Pancreas (tissue), 10 donors: ENCODE measurements around the gene PHYHIPL. TPM values are rescaled to one million over a fixed set of nuclear protein-coding genes. Genes with fewer than 3 reads are reported as not detected.

ENCODE experiments used
- ATAC-seq, 4 donors: fragments of 200-7000 bp; cut with Tn5 transposase; one replicate each; pipeline versions ENCODE4 v1.8.0 to v1.9.1; 2020; ENCODE audit warnings: mild to moderate bottlenecking in 4 of 4, moderate library complexity in 4 of 4
- DNase-seq, 6 donors: peaks; one replicate each; pipeline ENCODE4 v3.0.0-alpha.2; 2020
- FAIRE-seq: peaks from 2 replicates; lab custom pipeline; 2012; peaks lifted over from hg19 to GRCh38; lab: Jason Lieb, UNC
- H3K27ac ChIP-seq, 4 donors: fragments of 200-600 bp; sonication (generic); 1 replicate in 3 of 4; 2 replicates in 1 of 4; pipeline versions ENCODE4 v1.5.0 to v1.8.0; 2020
- H3K27me3 ChIP-seq, 4 donors: fragments of 200-600 bp; one replicate each; pipeline ENCODE4 v1.8.0; 2021
- H3K36me3 ChIP-seq, 3 donors: fragments of 200-600 bp; sonication (generic) in 1 of 3; one replicate each; pipeline versions ENCODE4 v1.5.0 to v1.8.0; 2020 to 2021
- H3K4me1 ChIP-seq, 3 donors: fragments of 200-600 bp; one replicate each; pipeline ENCODE4 v1.8.0; 2021
- H3K4me3 ChIP-seq, 4 donors: fragments of 200-600 bp; sonication (generic) in 2 of 4; one replicate each; pipeline versions ENCODE4 v1.5.0 to v1.8.0; 2020 to 2021
- H3K9me3 ChIP-seq, 4 donors: fragments of 200-600 bp; one replicate each; pipeline ENCODE4 v1.8.0; 2021
- WGBS, 2 donors: extraction: QIAGEN DNeasy Blood & Tissue Kit; methylation state at CpG; one replicate each; pipeline ENCODE4 v1.1.7; 2013; 5-methylcytosine and 5-hydroxymethylcytosine counted together
- intact Hi-C, 3 donors: fragments of 100-400 bp; cut with DNase I; formaldehyde crosslinking; loops; one replicate each; pipeline versions ENCODE4 v1.11.1 to v1.14.2; 2022
- polyA plus RNA-seq, 2 donors: library from polyadenylated mRNA; stranded (reverse); fragments of 200-250 nt; gene quantifications; one replicate each; pipeline ENCODE4 v1.2.3, GENCODE V29; 2013
- total RNA-seq, 6 donors: library from RNA; stranded (reverse); fragmentation: NEBNext Ultra II Directional in 4 of 6; extraction: Animal tissue kit (Norgen Biotek cat#: 25700) in 4 of 6; gene quantifications; one replicate each; pipeline versions ENCODE4 v1.2.1 to v1.2.4, GENCODE V29; 2021 to 2023
- TF ChIP-seq, protein P1 (sequence below), 4 donors: fragments of 200-600 bp; sonication (generic) in 3 of 4; IDR thresholded peaks; one replicate each; pipeline versions ENCODE4 v1.5.0 to v1.8.0; 2021; ENCODE audit warnings: antibody characterized with exemption in 4 of 4
- donor health status: healthy with polysubstance abuse.
- donor health status: DM: no; HTN: no; CAD: no; lungs with moderate emphysema.
- donor health status: DM: no; HTN: no; CAD: no.
- donor health status: control.
- donor health status: control.
- donor health status: Bipolar disorder and iron deficiency.
- donor health status: DM: yes; HTN: yes; CAD: no.
- donor health status: DM: no; HTN: no; CAD: no.
- donor health status: DM: no; HTN: no; CAD: no.
- donor health status: DM: yes; HTN: yes; CAD: no.

Gene PHYHIPL
- total and polyA plus RNA-seq, 8 donors = 1.9 to 12.8 (median 5.4) TPM

DNA sequence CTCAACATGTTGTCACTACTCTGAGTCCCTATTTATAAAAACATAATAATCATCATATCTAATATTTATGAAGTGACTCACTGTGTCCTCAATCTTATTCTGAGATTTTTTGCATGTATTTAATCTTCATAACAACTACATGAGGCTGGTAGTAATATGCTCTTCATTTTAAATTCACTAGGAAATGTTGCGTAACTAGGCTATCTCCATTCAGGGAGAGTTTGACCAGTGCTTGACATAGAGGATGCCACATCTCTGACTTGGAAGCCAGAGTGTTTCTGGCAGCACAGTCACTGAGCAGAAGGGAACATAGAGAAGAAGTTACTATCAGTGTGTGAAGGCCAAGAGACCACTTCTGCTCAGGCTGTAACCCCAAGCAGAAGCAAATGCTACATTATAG, 97.0 kb downstream of the PHYHIPL start:
- Histone ChIP-seq H3K4me1 (no peaks in the 10 kb centered on the region), H3K27me3 (no peaks in the 10 kb centered on the region), H3K27ac (no peak overlapping the region), H3K4me3 (no peak overlapping the region), H3K9me3 (no peaks in the 10 kb centered on the region), H3K36me3 (no peaks in the 10 kb centered on the region)
- DNase-seq (no peak), ATAC-seq (no peak), FAIRE-seq (no peak)
- intact Hi-C loops = no loop called here
- TF ChIP-seq, protein P1, sequence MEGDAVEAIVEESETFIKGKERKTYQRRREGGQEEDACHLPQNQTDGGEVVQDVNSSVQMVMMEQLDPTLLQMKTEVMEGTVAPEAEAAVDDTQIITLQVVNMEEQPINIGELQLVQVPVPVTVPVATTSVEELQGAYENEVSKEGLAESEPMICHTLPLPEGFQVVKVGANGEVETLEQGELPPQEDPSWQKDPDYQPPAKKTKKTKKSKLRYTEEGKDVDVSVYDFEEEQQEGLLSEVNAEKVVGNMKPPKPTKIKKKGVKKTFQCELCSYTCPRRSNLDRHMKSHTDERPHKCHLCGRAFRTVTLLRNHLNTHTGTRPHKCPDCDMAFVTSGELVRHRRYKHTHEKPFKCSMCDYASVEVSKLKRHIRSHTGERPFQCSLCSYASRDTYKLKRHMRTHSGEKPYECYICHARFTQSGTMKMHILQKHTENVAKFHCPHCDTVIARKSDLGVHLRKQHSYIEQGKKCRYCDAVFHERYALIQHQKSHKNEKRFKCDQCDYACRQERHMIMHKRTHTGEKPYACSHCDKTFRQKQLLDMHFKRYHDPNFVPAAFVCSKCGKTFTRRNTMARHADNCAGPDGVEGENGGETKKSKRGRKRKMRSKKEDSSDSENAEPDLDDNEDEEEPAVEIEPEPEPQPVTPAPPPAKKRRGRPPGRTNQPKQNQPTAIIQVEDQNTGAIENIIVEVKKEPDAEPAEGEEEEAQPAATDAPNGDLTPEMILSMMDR (IDR thresholded peaks at IDR 0.05) = no peak
- 96 to 97% methylated on average over 1 of the region's 1 CpG for WGBS, 2 donors

DNA sequence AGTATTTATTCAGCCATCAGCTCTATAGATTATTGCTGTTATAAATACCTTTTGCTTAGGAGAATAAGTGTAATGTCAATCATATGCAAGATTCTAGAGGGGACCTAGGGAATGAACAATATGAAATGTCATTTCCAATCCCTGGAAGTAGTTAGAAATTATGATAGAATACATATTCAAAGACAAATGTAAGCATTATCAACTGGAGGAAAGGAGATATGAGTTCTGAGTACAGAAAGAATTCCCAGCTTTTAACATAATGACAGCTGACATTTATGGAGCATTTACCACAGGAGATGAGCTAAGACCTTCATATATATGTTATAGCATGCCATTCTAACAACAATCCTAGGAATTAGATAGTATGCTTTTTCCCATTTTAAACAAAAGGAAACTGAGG, 99.7 kb downstream of the PHYHIPL start:
- Histone ChIP-seq H3K4me1 (no peaks in the 10 kb centered on the region), H3K4me3 (no peak overlapping the region), H3K27ac (no peak overlapping the region), H3K9me3 (no peaks in the 10 kb centered on the region), H3K27me3 (no peaks in the 10 kb centered on the region), H3K36me3 (no peaks in the 10 kb centered on the region)
- TF ChIP-seq, protein P1 (IDR thresholded peaks at IDR 0.05) = no peak
- intact Hi-C loops = no loop called here
- no peak for ATAC-seq
- no peak for DNase-seq
- no peak for FAIRE-seq

DNA sequence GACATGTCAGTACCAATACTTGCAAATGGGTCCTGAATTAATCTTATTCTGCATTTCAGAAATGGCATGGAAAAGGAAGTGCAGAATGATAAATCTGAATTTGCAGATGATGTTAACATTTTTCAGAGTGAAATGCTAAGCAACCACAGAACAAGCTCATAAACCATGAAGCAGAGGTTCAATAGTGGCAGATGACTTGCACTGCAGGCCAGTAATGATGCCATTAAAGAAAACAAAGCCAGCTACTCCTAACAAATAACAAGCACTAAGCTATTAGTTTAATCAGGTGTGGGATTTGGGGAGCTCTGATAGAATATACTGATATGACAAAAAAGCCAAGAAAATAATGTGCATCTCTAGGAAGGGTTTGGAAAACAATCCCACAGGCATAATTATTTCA, 100.5 kb downstream of the PHYHIPL start:
- no peaks in the 10 kb centered on the region for H3K36me3 ChIP-seq
- no peaks in the 10 kb centered on the region for H3K4me1 ChIP-seq
- intact Hi-C loops = no loop called here
- ATAC-seq (peak in 2 of 4 donors; percentile 62 to 68), FAIRE-seq (no peak), DNase-seq (no peak)
- TF ChIP-seq, protein P1 (IDR thresholded peaks at IDR 0.05) = no peak
- no peak overlapping the region for H3K27ac ChIP-seq
- H3K4me3 ChIP-seq = no peak overlapping the region
- no peaks in the 10 kb centered on the region for H3K27me3 ChIP-seq
- no peaks in the 10 kb centered on the region for H3K9me3 ChIP-seq

DNA sequence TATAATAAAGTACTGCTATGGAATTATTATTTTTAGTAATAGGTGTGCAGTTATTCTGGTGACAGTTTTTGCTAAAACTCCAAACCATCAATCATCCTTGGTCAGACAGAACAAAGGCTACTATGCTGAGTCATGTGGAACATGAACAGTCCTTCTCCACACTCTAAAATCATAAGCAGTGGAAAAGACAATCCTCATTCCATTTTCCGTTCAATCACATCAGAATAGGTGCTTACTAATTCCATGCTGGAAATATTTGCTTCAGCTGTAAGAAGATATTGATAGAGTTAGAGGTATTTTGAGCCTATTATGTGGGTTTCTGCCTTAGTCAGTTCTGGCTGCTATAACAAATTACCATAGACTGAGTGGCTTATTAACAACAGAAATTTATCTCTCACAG, 103.0 kb downstream of the PHYHIPL start:
- FAIRE-seq (no peak), ATAC-seq (no peak), DNase-seq (no peak)
- 86 to 91% methylated on average over 1 of the region's 1 CpG for WGBS, 2 donors
- Histone ChIP-seq H3K4me3 (no peak overlapping the region), H3K36me3 (no peaks in the 10 kb centered on the region), H3K27me3 (no peaks in the 10 kb centered on the region), H3K9me3 (no peaks in the 10 kb centered on the region), H3K4me1 (no peaks in the 10 kb centered on the region), H3K27ac (no peak overlapping the region)
- TF ChIP-seq, protein P1 (IDR thresholded peaks at IDR 0.05) = no peak
- intact Hi-C loops = no loop called here

DNA sequence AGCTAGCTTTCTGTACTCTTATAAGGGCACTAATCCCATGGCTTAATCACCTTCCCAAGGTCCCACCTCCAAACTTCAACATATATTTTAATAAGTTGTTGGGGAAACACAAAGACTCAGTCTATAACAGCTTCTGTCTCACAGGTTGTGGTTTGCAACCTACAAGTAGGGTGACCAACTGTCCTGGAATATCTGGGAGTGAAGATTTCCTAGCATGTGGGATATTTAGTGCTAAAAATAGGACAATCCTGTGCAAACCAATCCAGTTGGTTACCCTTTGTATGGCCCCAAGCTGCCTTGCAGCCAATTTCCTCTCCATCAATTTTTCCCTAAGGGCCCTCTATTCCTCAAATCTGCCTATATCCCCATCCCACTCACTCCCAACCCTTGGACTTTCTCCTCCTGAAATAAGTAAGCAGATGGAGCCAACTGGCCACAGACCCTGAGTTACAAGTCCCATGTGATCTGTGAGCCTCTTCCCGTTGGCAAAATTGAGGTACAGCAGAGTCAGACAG, 103.6 kb downstream of the PHYHIPL start:
- no peaks in the 10 kb centered on the region for H3K36me3 ChIP-seq
- no peak overlapping the region for H3K4me3 ChIP-seq
- H3K27ac ChIP-seq = no peak overlapping the region
- 82 to 90% methylated on average over 1 of the region's 1 CpG for WGBS, 2 donors
- ATAC-seq = no peak
- no peak for DNase-seq
- H3K4me1 ChIP-seq = no peaks in the 10 kb centered on the region
- no peaks in the 10 kb centered on the region for H3K9me3 ChIP-seq
- intact Hi-C loops = no loop called here
- FAIRE-seq = no peak
- H3K27me3 ChIP-seq = no peaks in the 10 kb centered on the region
- TF ChIP-seq, protein P1 (IDR thresholded peaks at IDR 0.05) = no peak
